Calu3 (cell line): ENCODE data around the gene NLRP4. TPM values are rescaled to one million over a fixed set of nuclear protein-coding genes. Genes with fewer than 3 reads are reported as not detected.

ENCODE experiments used
- BruUV-seq: library from RNA; stranded (reverse); fragments of 400-500 nt; replicated peaks from 2 replicates; lab custom pipeline; 2021; lab: Mats Ljungman, UMichigan
- CTCF ChIA-PET: fragments of 300-600 bp; sonication (Branson Sonifier 250); formaldehyde crosslinking; loops from one replicate; lab custom pipeline; 2022; ENCODE audit warnings: antibody characterized with exemption; lab: Charles Lee
- DNase-seq: peaks from one replicate; pipeline ENCODE4 v3.0.0; 2022
- H3K27ac Mint-ChIP-seq: one replicate; pipeline ENCODE4 v1.8.0; 2022; ENCODE audit warnings: mixed read lengths; ENCODE audit not compliant: unreplicated experiment
- H3K27me3 Mint-ChIP-seq: one replicate; pipeline ENCODE4 v1.8.0; 2022; ENCODE audit warnings: mixed read lengths; ENCODE audit not compliant: unreplicated experiment
- H3K36me3 Mint-ChIP-seq: one replicate; pipeline ENCODE4 v1.8.0; 2022; ENCODE audit warnings: mild to moderate bottlenecking, moderate library complexity, mixed read lengths; ENCODE audit not compliant: insufficient read depth, unreplicated experiment
- H3K4me1 Mint-ChIP-seq: one replicate; pipeline ENCODE4 v1.8.0; 2022; ENCODE audit warnings: mild to moderate bottlenecking, low read depth, mixed read lengths; ENCODE audit not compliant: unreplicated experiment
- H3K4me3 Mint-ChIP-seq: one replicate; pipeline ENCODE4 v1.8.0; 2022; ENCODE audit warnings: mild to moderate bottlenecking, low read depth, moderate library complexity, mixed read lengths; ENCODE audit not compliant: unreplicated experiment
- H3K9me3 Mint-ChIP-seq: one replicate; pipeline ENCODE4 v1.8.0; 2022; ENCODE audit warnings: low read depth, mixed read lengths; ENCODE audit not compliant: unreplicated experiment
- CTCF ChIP-seq: fragments of 200-600 bp; IDR thresholded peaks from one replicate; pipeline ENCODE4 v1.8.0; 2022; ENCODE audit warnings: antibody characterized with exemption; ENCODE audit not compliant: unreplicated experiment
- intact Hi-C: fragments of 100-400 bp; cut with micrococcal nuclease; formaldehyde crosslinking; loops from one replicate; pipeline ENCODE4 v1.10.0; 2022; ENCODE audit not compliant: unreplicated experiment
- total RNA-seq: library from RNA; stranded (reverse); gene quantifications from 2 replicates; pipeline ENCODE4 v1.2.3, GENCODE V29; 2022

NLRP4 gene
- total RNA-seq, 1 experiment from 2014 or later, result not detected

- Mint-ChIP-seq H3K4me1 (no peaks in the 10 kb centered on the region), H3K36me3 (no peaks in the 10 kb centered on the region), H3K4me3 (no peak overlapping the region), H3K27me3 (no peaks in the 10 kb centered on the region), H3K27ac (no peak overlapping the region), H3K9me3 (peaks cover 8% of the 10 kb centered on the region)
- TF ChIP-seq CTCF, result no peak
- CTCF ChIA-PET, result no interaction called here
- BruUV-seq, result no TSS peak
- DNase-seq, result no peak
- intact Hi-C loops, result no loop called here
Measured at GRCh38 chr19:55857974-55858373, 21.6 kb downstream of the NLRP4 start.

- intact Hi-C loops, result no loop called here
- Mint-ChIP-seq H3K4me3 (no peak overlapping the region), H3K27me3 (no peaks in the 10 kb centered on the region), H3K36me3 (no peaks in the 10 kb centered on the region), H3K27ac (no peak overlapping the region), H3K4me1 (no peaks in the 10 kb centered on the region), H3K9me3 (peaks cover 10% of the 10 kb centered on the region)
- CTCF ChIA-PET, result no interaction called here
- TF ChIP-seq CTCF, result no peak
- no TSS peak for BruUV-seq
- DNase-seq, result no peak
Measured at GRCh38 chr19:55858401-55858800, 22.1 kb downstream of the NLRP4 start.

- TF ChIP-seq CTCF, result no peak
- Mint-ChIP-seq H3K27ac (no peak overlapping the region), H3K36me3 (no peaks in the 10 kb centered on the region), H3K4me3 (no peak overlapping the region), H3K27me3 (no peaks in the 10 kb centered on the region), H3K9me3 (peaks cover 5% of the 10 kb centered on the region), H3K4me1 (no peaks in the 10 kb centered on the region)
- intact Hi-C loops, result no loop called here
- BruUV-seq, result no TSS peak
- DNase-seq, result no peak
- CTCF ChIA-PET, result no interaction called here
Measured at GRCh38 chr19:55858969-55859368, 22.6 kb downstream of the NLRP4 start.

- no peak for TF ChIP-seq CTCF
Measured at GRCh38 chr19:55866521-55866920, 30.2 kb downstream of the NLRP4 start.

More at GRCh38 chr19:55866521-55866920, 30.2 kb downstream of the NLRP4 start:
- intact Hi-C loops, result no loop called here
- BruUV-seq, result no TSS peak
- peaks cover 13% of the 10 kb centered on the region for H3K9me3 Mint-ChIP-seq
- CTCF ChIA-PET, result no interaction called here
- no peak overlapping the region for H3K4me3 Mint-ChIP-seq
- H3K27me3 Mint-ChIP-seq, result no peaks in the 10 kb centered on the region
- no peak for DNase-seq
- H3K27ac Mint-ChIP-seq, result no peak overlapping the region
- H3K4me1 Mint-ChIP-seq, result no peaks in the 10 kb centered on the region
- H3K36me3 Mint-ChIP-seq, result no peaks in the 10 kb centered on the region
